ENCODE measurements around the gene ARMCX6.
A peak's percentile ranks its signal among the peaks of the same experiment; 100 is the strongest.
"Not testable (repeated sequence)": the region's sequence is repeated elsewhere in the genome, so short reads cannot be mapped to it uniquely, and the experiment has no call there.

The ARMCX6 gene

DNA sequence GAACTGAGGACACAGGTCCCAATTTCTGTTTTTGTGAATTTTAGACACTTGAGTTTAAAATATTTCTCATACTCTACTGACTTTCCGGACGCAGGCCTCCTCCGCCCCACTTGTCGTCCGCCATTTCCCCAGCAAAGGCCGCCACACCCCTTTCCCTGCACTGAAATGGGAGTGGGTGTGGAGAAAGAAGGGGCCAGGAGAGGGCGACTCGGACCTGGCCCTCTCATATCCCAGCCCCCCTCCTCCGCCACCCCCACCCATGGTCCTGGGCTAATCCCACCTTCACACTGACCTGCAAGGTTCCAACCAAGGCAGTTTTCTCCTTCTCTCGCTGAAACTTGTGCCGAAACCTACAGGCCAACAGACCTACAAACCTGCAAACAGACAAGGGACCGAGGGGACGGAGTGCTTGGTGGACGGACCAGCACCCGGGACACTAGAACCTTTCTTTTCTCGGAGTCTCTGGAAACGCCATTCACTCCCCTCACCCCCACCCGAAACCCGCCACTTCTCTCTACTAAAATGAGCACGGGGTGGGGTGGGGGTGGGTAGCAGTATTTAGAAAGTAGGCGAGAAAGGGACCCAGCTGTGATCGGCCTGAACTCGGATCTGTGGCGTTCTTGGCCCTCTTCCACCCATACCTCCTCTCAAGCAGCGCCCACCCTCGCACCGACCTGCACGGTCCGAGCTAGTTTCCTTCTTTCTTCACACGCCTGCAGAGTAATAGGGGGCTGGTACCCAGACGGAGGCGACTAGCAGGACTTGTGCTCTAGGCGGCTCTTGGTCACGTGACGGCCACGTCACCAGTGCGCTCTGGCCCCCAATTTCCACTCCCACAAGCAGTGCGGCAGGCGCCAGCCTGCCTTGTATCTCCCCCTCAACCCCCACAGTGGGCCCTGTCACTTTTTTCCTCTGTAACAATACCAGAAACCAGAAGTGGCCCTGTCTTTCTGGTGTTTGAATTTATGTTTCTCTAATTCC, at the start of gene ARMCX6:
Gene ARMCX6 (minus strand): TSS at position 790 of the 981 bp plus-strand sequence. CDS start 1,380 bp downstream, outside the sequence.
- DNase-seq (ENCODE audit: low read depth in 3 of 3): peak in 2 of 3 experiments; percentile 52 to 55

DNA sequence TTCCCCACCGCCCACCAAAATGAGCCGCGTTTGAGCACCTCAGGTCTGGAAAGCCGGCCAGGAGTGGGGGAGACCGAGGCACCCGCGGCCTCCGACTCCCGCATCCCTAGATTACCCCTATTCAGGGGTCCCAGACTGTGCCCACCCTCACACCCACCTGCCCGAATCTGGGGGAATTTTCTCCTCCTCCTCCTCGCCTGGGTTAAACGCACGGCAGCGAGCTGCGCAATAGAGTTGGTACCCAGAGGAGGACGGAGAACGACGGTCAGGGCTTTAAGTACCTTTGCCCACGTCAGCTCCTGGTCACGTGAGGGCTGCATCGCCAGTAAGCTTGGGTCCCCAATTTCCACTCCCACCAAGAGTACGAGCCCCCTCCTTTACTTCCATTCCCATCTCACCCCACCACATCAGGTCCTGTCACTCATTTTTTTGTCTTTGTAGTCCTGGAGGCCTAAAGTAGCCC, 41.8 kb upstream of the ARMCX6 start, which contains the start of gene ARMCX2:
Gene ARMCX2 (minus strand): TSS at position 250 of the 463 bp plus-strand sequence. CDS start 2,262 bp downstream, outside the sequence.
- DNase-seq (ENCODE audit: low read depth in 3 of 3): no peak

- DNase-seq (ENCODE audit: low read depth in 3 of 3): peak; percentile 17 to 36 (median 28)
Measured at GRCh38 chrX:101658661-101659491, 41.1 kb upstream of the ARMCX6 start.

DNA sequence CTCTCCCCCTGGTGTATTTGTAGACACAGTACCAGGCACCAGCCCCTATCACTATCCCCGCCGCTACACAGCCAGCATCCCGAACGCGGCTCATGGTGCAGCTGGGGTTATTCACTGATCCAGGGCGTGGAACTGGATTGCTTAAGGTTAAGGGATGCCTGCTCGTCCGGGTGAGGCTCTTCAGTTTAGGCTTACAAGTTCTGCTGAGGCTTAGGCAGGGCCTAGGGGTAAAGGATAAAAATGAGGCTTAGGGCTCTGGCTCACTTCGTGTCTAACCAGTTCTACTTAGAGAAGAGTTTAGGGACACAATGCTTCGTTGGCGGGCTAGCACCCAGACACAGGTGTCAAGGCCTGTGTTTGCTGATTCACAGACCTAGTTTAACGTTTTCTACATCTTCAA, 39.7 kb upstream of the ARMCX6 start:
- no peak for DNase-seq (ENCODE audit: low read depth in 3 of 3)

DNA sequence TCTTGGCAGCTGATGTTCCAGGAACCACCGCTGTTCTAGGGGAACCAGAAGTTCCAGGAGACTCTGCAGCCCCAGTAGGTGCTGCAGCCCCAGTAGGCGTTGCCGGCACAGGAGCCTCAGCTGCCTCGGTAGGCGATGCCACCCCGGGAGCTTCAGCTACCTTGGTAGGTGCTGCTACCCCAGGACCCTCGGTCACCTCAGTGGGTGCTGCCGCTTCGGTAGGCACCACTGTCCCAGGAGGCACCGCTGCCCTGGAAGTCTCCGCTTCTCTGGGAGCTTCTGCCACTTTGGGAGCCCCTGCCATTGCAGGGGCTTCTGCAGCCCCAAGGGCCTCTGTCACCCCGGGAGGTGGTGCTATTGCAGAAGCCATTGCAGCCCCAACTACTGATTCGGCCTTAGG, 39.0 kb upstream of the ARMCX6 start:
- no peak for DNase-seq (ENCODE audit: low read depth in 3 of 3)

DNA sequence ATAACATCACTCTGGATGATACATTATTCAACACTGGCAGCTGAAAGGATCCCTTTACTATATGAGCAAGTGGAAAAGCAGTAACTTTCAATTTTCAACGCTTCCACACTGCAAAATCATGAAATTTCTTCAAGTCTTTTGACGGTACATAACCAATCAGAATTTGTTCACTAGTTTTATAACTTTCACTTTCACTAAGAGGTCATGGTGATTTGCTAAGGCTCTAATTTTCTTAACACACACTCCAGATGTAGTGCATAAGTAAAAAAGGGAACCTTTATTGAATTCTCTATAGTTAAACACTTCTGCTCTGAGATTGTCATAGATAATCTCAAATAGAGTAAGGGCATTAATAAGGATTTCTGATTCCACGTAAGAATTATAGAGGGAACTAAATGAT, 37.7 kb upstream of the ARMCX6 start:
- DNase-seq (ENCODE audit: low read depth in 3 of 3): no peak

DNA sequence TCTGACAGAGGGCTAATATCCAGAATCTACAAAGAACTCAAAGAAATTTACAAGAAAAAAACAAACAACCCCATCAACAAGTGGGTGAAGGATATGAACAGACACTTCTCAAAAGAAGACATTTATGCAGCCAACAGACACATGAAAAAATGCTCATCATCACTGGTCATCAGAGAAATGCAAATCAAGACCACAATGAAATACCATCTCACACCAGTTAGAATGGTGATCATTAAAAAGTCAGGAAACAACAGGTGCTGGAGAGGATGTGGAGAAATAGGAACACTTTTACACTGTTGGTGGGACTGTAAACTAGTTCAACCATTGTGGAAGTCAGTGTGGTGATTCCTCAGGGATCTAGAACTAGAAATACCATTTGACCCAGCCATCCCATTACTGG, 29.9 kb upstream of the ARMCX6 start:
- DNase-seq (ENCODE audit: low read depth in 3 of 3): not testable (repeated sequence)

DNA sequence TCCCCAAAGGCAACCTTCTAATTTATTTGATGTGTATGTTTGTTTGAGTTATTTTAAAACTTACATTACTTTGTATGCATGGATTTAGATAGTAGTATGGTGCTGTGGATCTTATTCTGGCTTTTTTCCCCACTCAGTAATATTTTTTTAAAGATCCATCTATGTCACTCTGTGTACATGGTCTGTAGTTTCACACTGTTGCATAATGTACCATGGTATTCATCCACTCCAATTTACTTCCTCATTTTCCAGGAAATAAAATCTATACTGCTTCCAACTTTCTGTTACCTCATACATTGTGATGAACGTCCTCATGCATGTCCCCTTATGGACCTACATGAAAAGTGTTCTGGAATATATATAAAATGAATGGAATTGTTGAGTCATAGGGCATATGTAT, 24.3 kb upstream of the ARMCX6 start:
- no peak for DNase-seq (ENCODE audit: low read depth in 3 of 3)

DNA sequence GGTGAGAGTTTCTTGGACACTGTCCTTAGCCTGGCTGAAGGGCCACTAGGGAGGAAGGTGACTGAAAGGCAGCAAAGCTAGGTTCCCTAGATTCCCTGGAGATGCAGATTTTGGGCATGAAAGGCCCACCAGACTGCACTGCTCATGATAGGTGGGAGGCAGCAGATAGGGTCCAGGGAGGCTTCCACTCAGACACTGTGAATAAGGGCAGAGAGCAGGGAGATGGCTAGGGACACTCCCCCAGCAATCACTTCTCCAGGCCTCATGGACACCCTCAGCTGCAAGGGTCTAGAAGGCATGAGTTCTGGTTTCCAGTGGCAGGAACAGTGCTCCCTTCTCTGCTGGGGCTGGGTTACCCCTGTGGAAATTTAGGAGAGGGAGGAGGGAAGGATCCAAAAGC, 21.8 kb upstream of the ARMCX6 start:
- DNase-seq (ENCODE audit: low read depth in 3 of 3): no peak

DNA sequence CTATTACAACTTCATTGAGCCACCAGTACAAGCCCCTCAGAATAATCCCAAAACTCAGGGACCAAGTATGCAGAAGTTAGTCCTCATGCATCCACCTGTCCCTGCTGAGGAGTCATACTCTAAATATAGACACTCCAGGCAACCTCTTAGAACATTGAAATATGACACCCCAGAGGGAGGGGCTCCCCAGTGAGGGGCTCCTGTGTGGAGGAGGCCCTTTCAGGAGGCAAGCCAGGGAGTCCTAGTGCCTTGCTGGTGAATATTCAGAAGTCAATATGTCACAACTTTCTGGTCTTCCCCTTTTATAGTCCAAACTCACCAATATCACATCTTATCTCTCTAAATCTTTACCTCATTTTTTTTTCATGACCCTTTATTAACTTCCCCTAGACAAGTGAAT, 1.6 kb upstream of the ARMCX6 start:
- DNase-seq (ENCODE audit: low read depth in 3 of 3): no peak

- no peak for DNase-seq (ENCODE audit: low read depth in 3 of 3)
Measured at GRCh38 chrX:101605728-101606127, 12.1 kb downstream of the ARMCX6 start.

- no peak for DNase-seq (ENCODE audit: low read depth in 3 of 3)
Measured at GRCh38 chrX:101605146-101605545, 12.7 kb downstream of the ARMCX6 start.

DNA sequence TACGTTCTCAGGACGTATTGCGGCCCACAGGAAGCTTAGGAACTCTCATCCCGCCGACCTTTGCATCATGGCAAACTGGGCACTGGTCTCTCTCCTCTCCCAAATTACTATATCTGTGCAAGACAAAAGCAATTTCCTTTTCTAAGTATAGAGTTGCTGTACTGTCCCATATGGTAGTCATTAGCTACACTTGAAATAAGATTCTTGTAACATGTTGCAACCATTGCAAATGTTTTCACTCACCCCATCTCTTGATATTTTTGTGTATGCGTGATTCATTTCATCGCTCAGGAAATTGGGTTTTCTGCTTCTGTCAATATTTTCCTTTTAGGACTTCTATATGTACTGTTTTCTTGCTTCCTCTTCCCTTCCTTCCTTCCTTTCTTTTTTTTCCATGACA, 15.7 kb downstream of the ARMCX6 start:
- no peak for DNase-seq (ENCODE audit: low read depth in 3 of 3)

- DNase-seq (ENCODE audit: low read depth in 3 of 3): not testable (repeated sequence)
Measured at GRCh38 chrX:101599592-101599991, 18.2 kb downstream of the ARMCX6 start.

GRCh38 chrX:101595739-101596419, 21.9 kb downstream of the ARMCX6 start:
- no peak for DNase-seq (ENCODE audit: low read depth in 3 of 3)
